LNCaP clone FGC (cell line): ENCODE measurements around the gene CCL5.

ENCODE experiments used
- DNase-seq: peaks from one replicate; pipeline ENCODE4 v3.0.0-alpha.2; 2011; ENCODE audit warnings: low read depth
- H3K4me3 ChIP-seq: 2 replicates; pipeline ENCODE4 v1.5.1; 2011; ENCODE audit warnings: mild to moderate bottlenecking, low read depth, low read length, control low read depth
- TF ChIP-seq, protein P1 (sequence below): IDR thresholded peaks from 2 replicates; pipeline ENCODE4 v1.5.1; 2012; ENCODE audit warnings: mild to moderate bottlenecking; ENCODE audit not compliant: control insufficient read depth, insufficient read depth; ENCODE audit errors: extremely low read depth

The CCL5 gene

DNA sequence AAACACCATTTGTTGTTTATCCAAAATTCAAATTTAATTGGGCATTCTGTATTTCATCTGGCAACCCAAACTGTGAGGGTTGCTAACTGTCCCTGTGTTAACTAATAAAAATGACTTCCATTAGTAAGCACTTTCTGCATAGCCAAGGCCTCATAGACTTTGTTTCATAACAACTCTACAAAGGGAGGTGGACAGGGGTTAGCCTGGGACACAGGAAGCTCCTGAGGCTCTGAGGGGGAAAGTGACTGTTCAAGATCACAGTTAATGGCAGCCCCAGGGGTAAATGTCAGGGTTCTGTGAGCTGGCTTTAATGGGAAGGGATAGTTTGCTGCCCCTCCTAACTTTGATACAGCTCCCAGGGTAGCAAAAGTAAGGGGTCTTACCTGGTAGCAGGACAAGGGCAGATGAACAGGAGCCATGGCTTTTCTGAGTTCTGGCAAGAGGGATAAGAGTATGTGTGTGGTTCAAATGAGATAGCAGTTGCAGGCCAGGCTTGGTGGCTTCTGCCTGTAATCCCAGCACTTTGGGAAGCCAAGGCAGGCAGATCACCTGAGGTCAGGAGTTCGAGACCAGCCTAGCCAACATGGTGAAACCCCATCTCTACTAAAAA is 13.7 kb downstream of the CCL5 start:
- TF ChIP-seq, protein P1, sequence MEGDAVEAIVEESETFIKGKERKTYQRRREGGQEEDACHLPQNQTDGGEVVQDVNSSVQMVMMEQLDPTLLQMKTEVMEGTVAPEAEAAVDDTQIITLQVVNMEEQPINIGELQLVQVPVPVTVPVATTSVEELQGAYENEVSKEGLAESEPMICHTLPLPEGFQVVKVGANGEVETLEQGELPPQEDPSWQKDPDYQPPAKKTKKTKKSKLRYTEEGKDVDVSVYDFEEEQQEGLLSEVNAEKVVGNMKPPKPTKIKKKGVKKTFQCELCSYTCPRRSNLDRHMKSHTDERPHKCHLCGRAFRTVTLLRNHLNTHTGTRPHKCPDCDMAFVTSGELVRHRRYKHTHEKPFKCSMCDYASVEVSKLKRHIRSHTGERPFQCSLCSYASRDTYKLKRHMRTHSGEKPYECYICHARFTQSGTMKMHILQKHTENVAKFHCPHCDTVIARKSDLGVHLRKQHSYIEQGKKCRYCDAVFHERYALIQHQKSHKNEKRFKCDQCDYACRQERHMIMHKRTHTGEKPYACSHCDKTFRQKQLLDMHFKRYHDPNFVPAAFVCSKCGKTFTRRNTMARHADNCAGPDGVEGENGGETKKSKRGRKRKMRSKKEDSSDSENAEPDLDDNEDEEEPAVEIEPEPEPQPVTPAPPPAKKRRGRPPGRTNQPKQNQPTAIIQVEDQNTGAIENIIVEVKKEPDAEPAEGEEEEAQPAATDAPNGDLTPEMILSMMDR = no peak
- DNase-seq = no peak

DNA sequence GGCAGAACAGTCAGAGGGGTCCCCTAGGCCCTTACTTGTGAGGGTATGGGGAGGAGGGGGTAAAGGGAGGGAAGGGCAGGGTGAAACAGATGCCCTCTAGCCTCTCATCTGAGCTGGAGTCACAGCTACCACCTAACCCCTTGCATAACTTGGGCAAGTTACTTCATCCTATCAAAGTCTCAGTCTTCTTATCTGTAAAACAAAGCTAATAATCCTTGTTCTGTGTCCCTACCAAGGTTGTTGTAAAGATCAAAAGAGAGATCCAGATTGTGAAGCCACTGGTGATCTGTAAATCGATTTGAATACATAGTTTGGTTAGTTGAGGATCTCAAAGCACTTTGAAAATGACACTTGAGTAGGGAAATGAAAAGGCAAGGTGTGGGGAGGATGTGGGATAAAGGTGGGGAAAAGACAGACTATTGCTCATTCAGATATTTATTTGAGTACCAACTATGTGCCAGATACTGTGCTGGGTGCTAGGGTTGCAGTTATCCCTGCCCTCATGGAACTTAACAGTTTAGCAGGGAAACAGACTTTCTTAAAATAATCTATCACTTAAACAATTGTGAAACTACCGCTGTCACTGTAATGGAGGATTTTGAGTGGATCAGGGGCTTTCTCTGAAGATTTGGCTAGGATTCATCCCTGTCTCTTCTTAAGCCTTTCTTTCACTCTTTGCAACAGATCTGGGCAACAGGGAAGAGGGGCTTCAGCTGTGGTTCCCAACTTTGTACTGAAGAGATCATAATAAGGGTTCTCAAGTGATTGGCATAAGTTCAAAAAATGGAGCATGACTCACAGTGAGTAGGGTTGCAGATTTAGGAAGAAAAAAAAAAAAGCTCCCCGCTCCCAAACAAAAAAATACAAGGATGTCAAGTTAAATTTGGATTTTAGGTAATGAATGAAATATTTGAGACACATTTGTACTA is 14.5 kb downstream of the CCL5 start:
- TF ChIP-seq, protein P1 = no peak
- no peak for DNase-seq
- H3K4me3 ChIP-seq = no peak overlapping the region

More for the DNA sequence above, 13.7 kb downstream of the CCL5 start:
- H3K4me3 ChIP-seq = no peak overlapping the region

DNA sequence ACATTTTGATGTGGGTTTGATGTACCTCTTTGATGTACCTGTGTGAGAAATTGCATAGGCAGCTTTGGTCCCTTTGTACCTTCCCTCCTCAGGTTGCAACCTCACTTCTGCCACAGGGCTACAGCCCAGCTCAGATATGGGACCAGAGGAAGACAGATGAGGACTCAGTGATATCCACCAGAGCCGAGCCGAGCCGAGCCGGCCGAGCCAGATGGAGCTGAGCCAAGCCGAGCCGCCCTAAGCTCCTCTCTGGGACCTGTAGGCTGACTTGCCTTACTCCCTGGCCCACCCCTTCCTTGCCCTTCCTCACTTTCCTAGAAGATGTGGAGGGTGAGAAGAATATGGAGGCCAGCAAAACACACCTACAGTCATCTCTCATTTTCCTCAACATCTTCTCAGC is 15.3 kb downstream of the CCL5 start:
- TF ChIP-seq, protein P1 = no peak
- DNase-seq = no peak
- no peak overlapping the region for H3K4me3 ChIP-seq

DNA sequence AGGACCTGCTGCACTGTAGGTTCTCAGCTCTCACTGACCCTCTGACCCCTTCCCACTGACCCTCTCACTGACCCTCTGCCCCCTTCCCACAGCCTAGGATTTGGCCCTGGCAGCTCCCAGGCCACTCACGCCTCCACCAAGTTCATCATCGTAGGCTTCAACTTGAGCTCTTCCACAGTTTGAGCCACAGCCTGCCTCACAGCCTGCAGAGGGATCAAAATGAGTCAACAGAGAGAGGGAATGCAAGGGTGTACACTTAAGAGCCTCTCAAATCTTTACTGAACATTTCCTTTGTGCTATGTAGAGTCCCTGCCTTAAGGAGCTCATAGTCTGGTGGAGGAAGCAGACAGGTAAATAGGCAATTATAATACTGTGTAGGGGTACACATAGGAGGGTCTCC is 23.6 kb downstream of the CCL5 start:
- TF ChIP-seq, protein P1 = no peak
- no peak overlapping the region for H3K4me3 ChIP-seq
- DNase-seq = no peak

DNA sequence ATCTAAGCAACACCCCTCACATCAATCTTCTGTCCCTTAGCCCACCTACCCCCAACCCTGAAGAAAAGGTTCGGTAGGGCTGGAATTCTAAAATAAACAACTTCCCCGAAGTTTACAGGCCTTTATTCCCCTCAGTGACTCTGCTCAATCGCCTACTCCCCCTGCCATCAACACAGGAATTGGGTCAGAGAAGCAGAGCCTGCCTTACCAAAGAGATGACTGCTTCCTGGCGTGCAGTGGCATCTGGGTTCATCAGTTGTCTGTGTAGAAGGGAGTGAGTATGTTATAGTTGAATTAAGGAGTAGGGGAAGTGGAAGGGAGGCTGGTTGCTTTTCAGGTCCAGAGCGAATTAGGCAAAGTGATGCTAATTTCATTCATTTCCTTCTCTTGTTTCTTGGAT is 24.2 kb downstream of the CCL5 start:
- TF ChIP-seq, protein P1 = no peak
- no peak for DNase-seq
- H3K4me3 ChIP-seq = no peak overlapping the region

DNA sequence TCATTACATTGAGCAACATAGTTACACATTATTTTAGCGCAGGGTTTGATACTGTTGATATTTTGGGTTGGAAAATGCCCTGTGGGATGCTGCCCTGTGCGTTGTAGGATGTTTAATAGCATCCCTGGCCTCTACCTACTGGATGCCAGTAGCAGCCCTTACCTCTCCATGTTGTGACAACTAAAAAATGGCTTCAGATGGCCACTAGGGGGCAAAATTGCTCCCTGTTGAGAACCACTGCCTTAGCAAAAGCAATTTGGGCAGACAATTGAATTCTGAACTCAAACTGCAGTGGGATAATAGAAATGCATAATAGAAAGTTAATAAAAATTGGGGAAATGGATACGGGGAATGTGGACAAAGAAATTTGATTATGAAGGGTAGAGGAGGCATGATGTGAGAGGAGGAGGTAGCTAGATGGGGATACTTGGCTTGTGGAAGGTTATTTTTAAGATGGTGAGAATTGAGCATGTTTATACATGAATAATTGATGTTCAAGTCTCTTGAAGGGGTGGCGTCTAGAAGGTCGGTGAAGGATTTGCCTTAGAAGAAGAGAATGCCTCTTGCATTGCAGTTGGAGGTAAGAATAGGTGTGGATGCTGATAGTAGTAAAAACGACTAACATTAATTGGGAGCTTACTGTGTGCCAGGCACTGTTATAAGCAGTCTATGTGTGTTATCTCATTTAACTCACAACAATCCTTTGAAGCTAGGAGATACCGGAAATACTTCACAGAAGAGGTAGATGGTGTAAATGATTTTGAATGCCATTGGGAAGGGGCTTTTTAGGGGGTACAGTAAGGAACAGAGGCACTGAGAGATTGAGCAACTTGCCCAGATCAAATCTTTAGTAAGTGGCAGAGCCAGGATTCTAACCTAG is 30.5 kb downstream of the CCL5 start:
- peak; percentile 33 for DNase-seq
- no peak overlapping the region for H3K4me3 ChIP-seq
- TF ChIP-seq, protein P1 = peak; percentile 85
